GM10847 (cell line): ENCODE data around the gene MYMK.

ENCODE experiments used
- POLR2A ChIP-seq: IDR thresholded peaks from 2 replicates; pipeline ENCODE4 v1.6.1; 2011; ENCODE audit not compliant: insufficient read length; ENCODE audit errors: extremely low read depth

The MYMK gene

GRCh38 chr9:133476941-133477340 lies 47.8 kb downstream of the MYMK start:
- TF ChIP-seq POLR2A: no peak

- TF ChIP-seq POLR2A: no peak
Observed at GRCh38 chr9:133476036-133476931, 48.5 kb downstream of the MYMK start.

GRCh38 chr9:133475292-133476012 lies 49.3 kb downstream of the MYMK start:
- TF ChIP-seq POLR2A: no peak

- TF ChIP-seq POLR2A: no peak
Observed at GRCh38 chr9:133474853-133475252, 49.9 kb downstream of the MYMK start.

- TF ChIP-seq POLR2A: no peak
Observed at GRCh38 chr9:133474215-133474614, 50.5 kb downstream of the MYMK start.

GRCh38 chr9:133473743-133474142 lies 51.0 kb downstream of the MYMK start:
- no peak for TF ChIP-seq POLR2A

GRCh38 chr9:133472753-133473378 lies 51.9 kb downstream of the MYMK start:
- no peak for TF ChIP-seq POLR2A

- TF ChIP-seq POLR2A: no peak
Observed at GRCh38 chr9:133472277-133472645, 52.5 kb downstream of the MYMK start.

GRCh38 chr9:133471551-133472276 lies 53.0 kb downstream of the MYMK start:
- no peak for TF ChIP-seq POLR2A

- TF ChIP-seq POLR2A: peak; percentile 0
Observed at GRCh38 chr9:133470988-133471387, 53.8 kb downstream of the MYMK start.

- peak; percentile 4 for TF ChIP-seq POLR2A
Observed at GRCh38 chr9:133470427-133470924, 54.3 kb downstream of the MYMK start.

GRCh38 chr9:133468777-133469421 lies 55.9 kb downstream of the MYMK start:
- TF ChIP-seq POLR2A: no peak

GRCh38 chr9:133468374-133468773 lies 56.4 kb downstream of the MYMK start:
- TF ChIP-seq POLR2A: no peak

- no peak for TF ChIP-seq POLR2A
Observed at GRCh38 chr9:133467101-133467500, 57.7 kb downstream of the MYMK start.
